Measurements from ENCODE around the gene PRKCH. TPM values are rescaled to one million over a fixed set of nuclear protein-coding genes. Genes with fewer than 3 reads are reported as not detected.

PRKCH gene
- total and polyA plus RNA-seq, 7 donors, result 4.2 to 19.9 (median 10.0) TPM

GRCh38 chr14:61589691-61590581 lies 268.6 kb downstream of the PRKCH start:
- H3K4me3 ChIP-seq, result no peak overlapping the region
- no peaks in the 10 kb centered on the region for H3K9me3 ChIP-seq
- H3K36me3 ChIP-seq, result no peaks in the 10 kb centered on the region
- H3K4me1 ChIP-seq, result peaks cover 0 to 30% (median 19%) of the 10 kb centered on the region in 4 donors
- 76 to 85% methylated on average over 12 of the region's 12 CpGs for WGBS, 2 donors
- intact Hi-C loops (cut with DNase I), result loop anchor here (5.0 kb wide), 1 partner anchor 107 kb away; the partner anchor contains the start of gene HIF1A
- no peak overlapping the region for H3K27ac ChIP-seq
- no peak for DNase-seq
- TF ChIP-seq POLR2A (IDR thresholded peaks at IDR 0.05), result no peak
- no peak for TF ChIP-seq CTCF (IDR thresholded peaks at IDR 0.05)
- TF ChIP-seq POLR2AphosphoS5 (IDR thresholded peaks at IDR 0.05), result no peak
- TF ChIP-seq EP300 (IDR thresholded peaks at IDR 0.05), result no peak
- no peaks in the 10 kb centered on the region for H3K27me3 ChIP-seq

- TF ChIP-seq CTCF (IDR thresholded peaks at IDR 0.05), result no peak
- no peak for TF ChIP-seq POLR2A (IDR thresholded peaks at IDR 0.05)
- TF ChIP-seq POLR2AphosphoS5 (IDR thresholded peaks at IDR 0.05), result no peak
- Histone ChIP-seq H3K9me3 (no peaks in the 10 kb centered on the region), H3K27ac (no peak overlapping the region), H3K36me3 (no peaks in the 10 kb centered on the region), H3K27me3 (no peaks in the 10 kb centered on the region), H3K4me1 (peaks cover 0 to 12% (median 6%) of the 10 kb centered on the region in 4 donors), H3K4me3 (no peak overlapping the region)
- WGBS, 2 donors, result 95 to 99% methylated on average over 2 of the region's 2 CpGs
- intact Hi-C loops (cut with DNase I), result no loop called here
- DNase-seq, result no peak
These were observed 270.5 kb downstream of the PRKCH start for GRCh38 chr14:61591862-61592261.

GRCh38 chr14:61593330-61593729 lies 272.0 kb downstream of the PRKCH start:
- Histone ChIP-seq H3K4me3 (no peak overlapping the region), H3K27ac (no peak overlapping the region), H3K36me3 (no peaks in the 10 kb centered on the region), H3K4me1 (peaks cover 0 to 8% (median 3%) of the 10 kb centered on the region in 4 donors), H3K27me3 (no peaks in the 10 kb centered on the region), H3K9me3 (no peaks in the 10 kb centered on the region)
- 94% methylated on average over 3 of the region's 3 CpGs for WGBS, 2 donors
- TF ChIP-seq POLR2A (IDR thresholded peaks at IDR 0.05) (no peak), CTCF (IDR thresholded peaks at IDR 0.05) (no peak), EP300 (IDR thresholded peaks at IDR 0.05) (no peak), POLR2AphosphoS5 (IDR thresholded peaks at IDR 0.05) (no peak)
- intact Hi-C loops (cut with DNase I), result no loop called here
- no peak for DNase-seq

- no peaks in the 10 kb centered on the region for H3K27me3 ChIP-seq
- no peak overlapping the region for H3K4me3 ChIP-seq
- peaks cover 0 to 7% (median 3%) of the 10 kb centered on the region in 4 donors for H3K4me1 ChIP-seq
- TF ChIP-seq EP300 (IDR thresholded peaks at IDR 0.05), result no peak
- TF ChIP-seq POLR2AphosphoS5 (IDR thresholded peaks at IDR 0.05), result no peak
- TF ChIP-seq POLR2A (IDR thresholded peaks at IDR 0.05), result no peak
- TF ChIP-seq CTCF (IDR thresholded peaks at IDR 0.05), result no peak
- no peaks in the 10 kb centered on the region for H3K9me3 ChIP-seq
- intact Hi-C loops (cut with DNase I), result no loop called here
- no peak for DNase-seq
- H3K36me3 ChIP-seq, result no peaks in the 10 kb centered on the region
- WGBS, 2 donors, result 62 to 66% methylated on average over 5 of the region's 5 CpGs
- H3K27ac ChIP-seq, result no peak overlapping the region
These were observed 275.6 kb downstream of the PRKCH start for GRCh38 chr14:61596990-61597389.

Data from sigmoid colon (tissue), 7 donors.